HG02840 (cell line): ENCODE results near the gene AOAH.
"Not testable (repeated sequence)": the region's sequence is repeated elsewhere in the genome, so short reads cannot be mapped to it uniquely, and the experiment has no call there.

Experiments used
- ATAC-seq: cut with Tn5 transposase; IDR thresholded peaks from one replicate; pipeline ENCODE4 v1.9.1; 2021; ENCODE audit warnings: mild to moderate bottlenecking, moderate library complexity, moderate number of reproducible peaks; ENCODE audit not compliant: unreplicated experiment, low FRiP score

The AOAH gene

DNA sequence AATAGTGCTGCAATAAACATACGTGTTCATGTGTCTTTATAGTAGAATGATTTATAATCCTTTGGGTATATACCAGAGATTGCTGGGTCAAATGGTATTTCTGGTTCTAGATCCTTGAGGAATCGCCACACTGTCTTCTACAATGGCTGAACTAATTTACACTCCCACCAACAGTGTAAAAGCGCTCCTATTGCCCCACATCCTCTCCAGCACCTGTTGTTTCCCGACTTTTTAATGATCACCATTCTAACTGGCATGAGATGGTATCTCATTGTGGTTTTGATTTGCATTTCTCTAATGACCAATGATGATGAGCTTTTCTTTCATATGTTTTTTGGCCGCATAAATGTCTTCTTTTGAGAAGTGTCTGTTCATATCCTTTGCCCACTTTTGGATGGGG lies 235.6 kb downstream of the AOAH start:
- ATAC-seq = not testable (repeated sequence)

DNA sequence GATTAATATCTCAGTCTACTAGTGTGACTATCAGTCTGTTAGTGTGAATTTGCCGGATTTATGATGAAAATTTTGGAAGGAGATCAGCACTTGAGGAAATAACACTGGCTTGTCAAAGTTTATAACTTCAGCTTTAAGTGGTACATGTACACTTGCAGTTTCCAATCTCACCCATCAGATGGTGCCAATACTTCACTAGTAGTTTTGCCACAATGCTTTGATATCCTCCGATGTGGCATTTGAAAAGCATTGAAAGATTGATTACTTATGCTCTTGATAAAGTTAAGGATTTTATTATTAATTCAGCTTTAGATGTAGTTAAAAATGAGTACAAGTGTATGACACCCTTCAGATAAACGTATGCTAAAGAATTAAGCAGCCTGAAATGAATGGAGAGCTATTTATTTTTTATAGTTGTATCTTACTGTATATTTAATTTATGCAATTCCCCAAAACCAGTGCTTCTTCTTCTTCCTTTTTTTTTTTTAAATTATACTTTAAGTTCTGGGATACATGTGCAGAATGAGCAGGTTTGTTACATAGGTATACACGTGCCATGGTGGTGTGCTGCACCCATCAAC lies 236.4 kb downstream of the AOAH start:
- no peak for ATAC-seq

DNA sequence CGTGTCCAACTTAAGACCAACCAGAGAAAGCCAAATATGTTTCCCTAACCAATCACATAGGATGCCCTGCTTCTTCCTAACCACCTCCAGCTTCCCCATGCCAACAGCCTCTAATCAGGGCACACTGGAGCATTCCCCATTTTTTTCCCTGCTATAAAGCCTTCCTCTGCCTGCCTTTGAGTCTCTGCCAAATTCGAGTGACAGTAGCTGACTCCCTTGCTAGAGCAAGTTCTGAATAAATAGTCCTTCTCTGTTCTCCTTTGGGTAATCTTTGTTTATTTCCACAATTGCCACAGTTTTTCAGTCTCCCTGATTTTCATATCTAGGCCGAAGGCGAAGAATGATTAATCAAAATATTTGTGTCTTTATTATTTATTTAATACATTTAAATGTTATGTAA lies 238.0 kb downstream of the AOAH start:
- no peak for ATAC-seq

- ATAC-seq = no peak
Observed at GRCh38 chr7:36484265-36484664, 240.0 kb downstream of the AOAH start.

GRCh38 chr7:36483853-36484252 lies 240.4 kb downstream of the AOAH start:
- ATAC-seq = not testable (repeated sequence)

GRCh38 chr7:36478745-36479144 lies 245.5 kb downstream of the AOAH start:
- ATAC-seq = no peak

GRCh38 chr7:36475381-36475780 lies 248.9 kb downstream of the AOAH start:
- ATAC-seq = no peak

DNA sequence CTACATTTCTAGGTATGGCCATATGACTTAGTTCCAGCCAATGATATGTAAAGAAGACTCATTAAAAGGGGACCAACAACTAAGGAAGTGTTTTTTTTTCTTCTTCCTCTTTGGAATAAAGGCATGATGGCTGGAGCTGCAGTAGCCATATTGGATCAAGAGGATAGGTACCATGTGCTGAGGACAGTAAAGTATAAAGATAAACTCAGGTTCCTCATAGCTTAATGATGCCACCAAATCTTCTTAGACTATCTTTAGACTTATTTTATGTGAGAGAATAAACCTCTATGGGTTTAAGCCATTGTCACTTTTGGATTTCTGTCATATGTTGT lies 249.3 kb downstream of the AOAH start:
- ATAC-seq = no peak

DNA sequence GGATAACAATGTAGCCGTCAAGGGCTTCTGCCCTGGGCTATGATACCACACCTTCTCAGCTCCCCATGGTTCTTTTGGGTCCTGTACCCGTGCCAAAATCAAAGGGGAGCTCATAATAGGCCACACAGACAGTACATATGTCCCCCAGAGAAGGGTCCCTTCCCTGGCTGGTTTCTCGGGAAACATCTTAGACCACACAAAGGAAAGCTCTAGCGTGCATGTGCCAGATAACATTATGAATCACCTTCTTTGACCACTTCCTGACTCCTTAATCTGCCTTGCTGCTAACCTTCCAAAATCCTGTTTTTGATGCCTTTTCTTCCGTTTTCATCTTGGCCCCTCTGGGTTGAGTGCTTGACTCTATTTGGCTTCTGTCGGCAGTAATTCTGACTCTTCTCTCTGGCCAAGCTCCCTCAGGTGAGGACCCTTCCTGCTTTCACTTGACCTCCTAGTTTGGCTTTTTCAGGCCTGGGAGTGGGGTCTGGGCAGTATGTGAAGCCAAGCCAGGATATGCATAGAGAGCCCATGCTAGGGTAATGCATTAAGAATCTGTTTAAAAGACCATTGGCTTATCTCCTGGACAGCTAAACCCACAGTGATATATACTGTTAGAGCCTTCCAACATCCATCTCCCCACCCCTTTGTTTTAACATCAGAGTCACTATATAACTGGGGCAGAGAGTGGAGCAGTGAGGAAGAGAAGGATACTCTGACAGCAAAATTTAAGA lies 249.8 kb downstream of the AOAH start:
- no peak for ATAC-seq

- ATAC-seq = no peak
Observed at GRCh38 chr7:36473454-36474282, 250.6 kb downstream of the AOAH start.

- ATAC-seq = no peak
Observed at GRCh38 chr7:36472141-36472729, 252.1 kb downstream of the AOAH start.

DNA sequence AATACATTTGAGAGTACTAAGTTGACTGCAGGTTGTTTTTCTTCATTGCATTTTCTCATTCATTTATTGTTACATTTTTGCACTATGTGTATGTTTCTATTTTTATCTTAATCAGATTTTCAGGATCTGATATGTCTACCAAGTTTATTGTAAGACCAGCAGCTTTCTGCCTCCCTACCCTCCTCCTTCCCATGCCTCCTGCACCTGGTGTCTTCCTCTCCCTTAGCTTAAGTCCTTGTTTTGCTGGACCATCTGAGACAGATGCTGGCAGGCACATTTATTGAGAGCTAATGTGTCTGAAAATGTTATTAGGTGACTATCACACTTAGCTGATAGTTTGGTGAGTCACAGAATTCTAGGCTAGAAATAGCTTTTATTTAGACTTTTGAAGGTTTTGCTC lies 255.1 kb downstream of the AOAH start:
- ATAC-seq = no peak

GRCh38 chr7:36468370-36469101 lies 255.8 kb downstream of the AOAH start:
- no peak for ATAC-seq

- not testable (repeated sequence) for ATAC-seq
Observed at GRCh38 chr7:36466001-36466400, 258.3 kb downstream of the AOAH start.

DNA sequence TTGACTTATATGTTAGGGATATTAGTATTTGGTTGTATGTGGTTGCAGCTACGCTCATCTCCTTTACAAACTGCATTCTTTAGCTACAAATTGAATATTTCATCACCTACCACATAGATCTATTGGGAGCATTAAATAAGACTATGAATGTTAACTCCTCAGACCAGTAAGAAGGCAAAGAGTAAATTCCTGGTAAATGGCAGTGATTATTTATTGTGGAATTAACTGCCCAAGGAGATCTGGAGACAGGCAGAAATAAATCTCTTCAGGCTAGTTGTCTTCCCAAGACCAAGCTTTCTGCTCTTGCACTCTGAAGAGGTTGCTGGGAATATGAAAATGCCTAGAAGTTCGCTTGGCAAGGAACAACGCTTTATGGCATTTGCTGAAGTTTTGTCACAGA lies 260.0 kb downstream of the AOAH start:
- ATAC-seq = no peak
